Right lobe of liver (tissue), 6 donors: ENCODE results near the gene THSD1. TPM values are rescaled to one million over a fixed set of nuclear protein-coding genes. Genes with fewer than 3 reads are reported as not detected.
"Not testable (repeated sequence)": the region's sequence is repeated elsewhere in the genome, so short reads cannot be mapped to it uniquely, and the experiment has no call there.

Experiments used
- ATAC-seq, 4 donors: fragments of 200-7000 bp; cut with Tn5 transposase; one replicate each; pipeline ENCODE4 v1.9.1; 2020; ENCODE audit warnings: mild to moderate bottlenecking in 4 of 4, moderate library complexity in 4 of 4
- DNase-seq, 3 donors: peaks; one replicate each; pipeline ENCODE4 v3.0.0-alpha.2; 2020
- H3K27ac ChIP-seq, 3 donors: fragments of 200-600 bp; one replicate each; pipeline ENCODE4 v1.8.0; 2022
- H3K27me3 ChIP-seq, 2 donors: fragments of 200-600 bp; one replicate each; pipeline ENCODE4 v1.8.0; 2022
- H3K36me3 ChIP-seq, 4 donors: fragments of 200-600 bp; sonication (generic) in 1 of 4; one replicate each; pipeline versions ENCODE4 v1.5.1 to v1.8.0; 2017 to 2022; ENCODE audit warnings: control low read depth in 1 of 4
- H3K4me1 ChIP-seq, 4 donors: fragments of 200-600 bp; sonication (generic) in 1 of 4; one replicate each; pipeline versions ENCODE4 v1.5.1 to v1.8.0; 2017 to 2022; ENCODE audit warnings: control low read depth in 1 of 4
- H3K4me3 ChIP-seq, 3 donors: fragments of 200-600 bp; one replicate each; pipeline ENCODE4 v1.8.0; 2022
- H3K9me3 ChIP-seq, 4 donors: fragments of 200-600 bp; sonication (generic) in 1 of 4; one replicate each; pipeline versions ENCODE4 v1.5.1 to v1.8.0; 2017 to 2022; ENCODE audit warnings: control low read depth in 1 of 4
- CTCF ChIP-seq, 4 donors: fragments of 200-600 bp in 3 of 4; fragments of 450-650 bp in 1 of 4; IDR thresholded peaks; one replicate each; pipeline versions ENCODE4 v1.5.1 to v1.8.0; 2016 to 2022; ENCODE audit warnings: antibody characterized with exemption in 4 of 4, mild to moderate bottlenecking in 2 of 4
- POLR2A ChIP-seq: fragments of 450-650 bp; IDR thresholded peaks from one replicate; pipeline ENCODE4 v1.6.1; 2017; ENCODE audit warnings: antibody characterized with exemption, mild to moderate bottlenecking
- whole genome bisulfite sequencing: methylation state at CpG from one replicate; pipeline ENCODE4 v1.1.6; 2018; ENCODE audit warnings: low coverage, low lambda C conversion rate; ENCODE audit not compliant: insufficient coverage; ENCODE audit errors: missing lambda C conversion rate; 5-methylcytosine and 5-hydroxymethylcytosine counted together
- intact Hi-C, 2 donors: fragments of 100-400 bp; cut with DNase I; formaldehyde crosslinking; loops; one replicate each; pipeline versions ENCODE4 v1.11.2 to v1.14.1; 2022
- total RNA-seq, 6 experiments: library from RNA; depleted of rRNA in 2 of 6; stranded (reverse); fragments of >200 nt in 2 of 6; fragmentation: NEBNext Ultra II Directional in 3 of 6; extraction: Animal tissue kit (Norgen Biotek cat#: 25700) in 3 of 6; gene quantifications; one replicate each; pipeline versions ENCODE4 v1.1.0 to v1.2.4, GENCODE V29; 2016 to 2023
- donor health status: DM: no; HTN: yes; CAD: no.
- donor health status: DM: no; HTN: no; CAD: no.
- donor health status: DM: no; HTN: no; CAD: no.
- donor health status: DM: no; HTN: yes; CAD: no.
- donor health status: DM: no; HTN: yes; CAD: no.

The THSD1 gene
- total RNA-seq, 6 experiments from 2014 or later, result 0.95 to 2.3 (median 1.5) TPM

- TF ChIP-seq CTCF (IDR thresholded peaks at IDR 0.05) (no peak), POLR2A (no peak)
- Histone ChIP-seq H3K27me3 (no peaks in the 10 kb centered on the region), H3K9me3 (no peaks in the 10 kb centered on the region), H3K36me3 (peaks cover 0 to 30% (median 5%) of the 10 kb centered on the region in 4 donors), H3K4me1 (peaks cover 0 to 9% (median 0%) of the 10 kb centered on the region in 4 donors), H3K4me3 (no peak overlapping the region), H3K27ac (peak overlapping the region in 1 of 3 donors; percentile 35)
- DNase-seq, result no peak
- peak; percentile 26 to 37 (median 37) for ATAC-seq
- intact Hi-C loops, result no loop called here
- 60% methylated on average over 1 of the region's 1 CpG for WGBS
Measured at GRCh38 chr13:52412128-52412527, 6.2 kb upstream of the THSD1 start.

- intact Hi-C loops, result no loop called here
Measured at GRCh38 chr13:52411629-52412028, 5.7 kb upstream of the THSD1 start.

GRCh38 chr13:52408071-52408658 lies 2.2 kb upstream of the THSD1 start:
- DNase-seq, H3K27me3 ChIP-seq, ATAC-seq, H3K4me3 ChIP-seq, H3K9me3 ChIP-seq, intact Hi-C loops, H3K27ac ChIP-seq, H3K36me3 ChIP-seq: not testable (repeated sequence)
- H3K4me1 ChIP-seq, result peaks cover 0 to 23% (median 2%) of the 10 kb centered on the region in 4 donors
- no CpG with 5 or more reads among the region's 33 CpGs for WGBS

More at GRCh38 chr13:52411629-52412028, 5.7 kb upstream of the THSD1 start:
- peaks cover 0 to 25% (median 5%) of the 10 kb centered on the region in 4 donors for H3K36me3 ChIP-seq
- peak overlapping the region in 2 of 3 donors; percentile 5 to 35 for H3K27ac ChIP-seq
- H3K9me3 ChIP-seq, result no peaks in the 10 kb centered on the region
- H3K27me3 ChIP-seq, result no peaks in the 10 kb centered on the region
- DNase-seq (no peak), ATAC-seq (peak; percentile 83 to 97 (median 88))
- H3K4me1 ChIP-seq, result peaks cover 0 to 13% (median 0%) of the 10 kb centered on the region in 4 donors
- no peak for TF ChIP-seq POLR2A
- no peak for TF ChIP-seq CTCF (IDR thresholded peaks at IDR 0.05)
- WGBS, result 44% methylated on average over 4 of the region's 4 CpGs
- no peak overlapping the region for H3K4me3 ChIP-seq

GRCh38 chr13:52407436-52407835 lies 1.5 kb upstream of the THSD1 start:
- intact Hi-C loops, result not testable (repeated sequence)

GRCh38 chr13:52406629-52407028 lies 657 bp upstream of the THSD1 start:
- intact Hi-C loops, result no loop called here
- ATAC-seq (peak; percentile 56 to 70 (median 67)), DNase-seq (no peak)
- H3K4me1 ChIP-seq, result peaks cover 0 to 18% (median 2%) of the 10 kb centered on the region in 4 donors
- H3K27ac ChIP-seq, result peak overlapping the region; percentile 6 to 61 (median 16)
- H3K4me3 ChIP-seq, result peak overlapping the region; percentile 40 to 69 (median 58)
- TF ChIP-seq POLR2A (no peak), CTCF (IDR thresholded peaks at IDR 0.05) (no peak)
- no peaks in the 10 kb centered on the region for H3K36me3 ChIP-seq
- H3K9me3 ChIP-seq, result no peaks in the 10 kb centered on the region
- WGBS, result 29% methylated on average over 4 of the region's 4 CpGs
- H3K27me3 ChIP-seq, result no peaks in the 10 kb centered on the region

More at GRCh38 chr13:52407436-52407835, 1.5 kb upstream of the THSD1 start:
- H3K4me3 ChIP-seq, DNase-seq, H3K9me3 ChIP-seq, ATAC-seq, H3K36me3 ChIP-seq, H3K27me3 ChIP-seq, H3K27ac ChIP-seq: not testable (repeated sequence)
- H3K4me1 ChIP-seq, result peaks cover 0 to 23% (median 2%) of the 10 kb centered on the region in 4 donors
- WGBS, result 100% methylated on average over 1 of the region's 12 CpGs
